Measurements from ENCODE around the gene CEBPE. TPM values are rescaled to one million over a fixed set of nuclear protein-coding genes. Genes with fewer than 3 reads are reported as not detected.

The CEBPE gene
- total RNA-seq, 1 experiment from 2014 or later, result not detected

DNA sequence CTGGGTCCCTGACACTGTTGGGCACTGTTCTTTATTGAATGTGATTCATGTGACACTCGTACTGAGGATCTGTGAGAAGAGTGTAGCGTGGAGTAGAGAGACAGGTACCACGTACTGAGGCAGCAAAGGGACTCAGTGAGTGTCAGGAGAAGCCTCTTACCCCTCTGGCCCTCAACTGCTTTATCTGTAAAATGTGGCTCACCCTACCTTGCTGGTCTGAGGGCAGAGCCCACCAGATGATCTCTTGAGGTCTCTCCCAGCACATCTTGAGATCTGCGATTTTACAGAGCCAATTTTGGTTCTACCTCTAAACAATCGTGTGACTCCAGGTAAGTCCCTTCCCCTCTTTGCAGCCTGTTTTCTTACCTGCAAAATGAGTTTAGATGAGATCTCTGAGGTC lies 3.1 kb downstream of the CEBPE start:
- H3K79me2 ChIP-seq (ENCODE audit: insufficient read depth, low read length), result no peaks in the 10 kb centered on the region
- intact Hi-C loops (cut with micrococcal nuclease), result no loop called here
- ATAC-seq (no peak), DNase-seq (ENCODE audit: low read depth, low spot score) (no peak)
- no peaks in the 10 kb centered on the region for H3K36me3 ChIP-seq (ENCODE audit: control insufficient read depth in 1 of 2, insufficient read depth in 2 of 2, low read length in 2 of 2)
- no peak overlapping the region for H3K27ac ChIP-seq (ENCODE audit: low read depth, low read length)
- ChIA-PET POLR2A (interaction anchor here (1.4 kb wide), 1 partner anchor 21 kb away, joined by 7 read pairs; the partner anchor contains the start of genes ACIN1 and C14orf119), RAD21 (ENCODE audit: low non-redundant PET in 1 of 2, low total read pairs in 2 of 2, uncharacterized antibody in 2 of 2, unreplicated experiment in 2 of 2) (no interaction called here), CTCF (interaction anchor here (0.7 to 1.4 kb wide), 3 partner anchors 47 to 129 kb away, joined by 3 to 6 read pairs (median 4); no protein-coding TSS in a partner anchor)
- no peak overlapping the region for H3K9ac ChIP-seq (ENCODE audit: low read length)
- BruUV-seq (replicated peaks), result no TSS peak
- H3K4me2 ChIP-seq (ENCODE audit: low read length), result peak overlapping the region; percentile 73; the same call in 1 of the 2 replicates
- H3K9me3 ChIP-seq (ENCODE audit: control insufficient read depth in 1 of 2, insufficient read depth in 1 of 2, low read depth in 1 of 2, low read length in 2 of 2), result no peaks in the 10 kb centered on the region
- H2AFZ ChIP-seq (ENCODE audit: low read depth, low read length, poor library complexity, severe bottlenecking), result no peak overlapping the region
- no peaks in the 10 kb centered on the region for H4K20me1 ChIP-seq (ENCODE audit: insufficient read depth)
- peaks cover 11% of the 10 kb centered on the region; the same call in 1 of the 2 replicates for H3K27me3 ChIP-seq (ENCODE audit: insufficient read depth, low read length)
- no peaks in the 10 kb centered on the region for H3K9me2 ChIP-seq (ENCODE audit: insufficient read depth)
- no peak for TF ChIP-seq TCF7L2 (IDR thresholded peaks at IDR 0.05; ENCODE audit: borderline replicate concordance, extremely low read depth, insufficient read depth, insufficient read length)
- TF ChIP-seq ELF1 (IDR thresholded peaks at IDR 0.05; ENCODE audit: borderline replicate concordance, low read depth), result no peak
- TF ChIP-seq SP1 (IDR thresholded peaks at IDR 0.05; ENCODE audit: low read depth), result no peak
- TF ChIP-seq, protein P1, sequence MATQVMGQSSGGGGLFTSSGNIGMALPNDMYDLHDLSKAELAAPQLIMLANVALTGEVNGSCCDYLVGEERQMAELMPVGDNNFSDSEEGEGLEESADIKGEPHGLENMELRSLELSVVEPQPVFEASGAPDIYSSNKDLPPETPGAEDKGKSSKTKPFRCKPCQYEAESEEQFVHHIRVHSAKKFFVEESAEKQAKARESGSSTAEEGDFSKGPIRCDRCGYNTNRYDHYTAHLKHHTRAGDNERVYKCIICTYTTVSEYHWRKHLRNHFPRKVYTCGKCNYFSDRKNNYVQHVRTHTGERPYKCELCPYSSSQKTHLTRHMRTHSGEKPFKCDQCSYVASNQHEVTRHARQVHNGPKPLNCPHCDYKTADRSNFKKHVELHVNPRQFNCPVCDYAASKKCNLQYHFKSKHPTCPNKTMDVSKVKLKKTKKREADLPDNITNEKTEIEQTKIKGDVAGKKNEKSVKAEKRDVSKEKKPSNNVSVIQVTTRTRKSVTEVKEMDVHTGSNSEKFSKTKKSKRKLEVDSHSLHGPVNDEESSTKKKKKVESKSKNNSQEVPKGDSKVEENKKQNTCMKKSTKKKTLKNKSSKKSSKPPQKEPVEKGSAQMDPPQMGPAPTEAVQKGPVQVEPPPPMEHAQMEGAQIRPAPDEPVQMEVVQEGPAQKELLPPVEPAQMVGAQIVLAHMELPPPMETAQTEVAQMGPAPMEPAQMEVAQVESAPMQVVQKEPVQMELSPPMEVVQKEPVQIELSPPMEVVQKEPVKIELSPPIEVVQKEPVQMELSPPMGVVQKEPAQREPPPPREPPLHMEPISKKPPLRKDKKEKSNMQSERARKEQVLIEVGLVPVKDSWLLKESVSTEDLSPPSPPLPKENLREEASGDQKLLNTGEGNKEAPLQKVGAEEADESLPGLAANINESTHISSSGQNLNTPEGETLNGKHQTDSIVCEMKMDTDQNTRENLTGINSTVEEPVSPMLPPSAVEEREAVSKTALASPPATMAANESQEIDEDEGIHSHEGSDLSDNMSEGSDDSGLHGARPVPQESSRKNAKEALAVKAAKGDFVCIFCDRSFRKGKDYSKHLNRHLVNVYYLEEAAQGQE (IDR thresholded peaks at IDR 0.05; ENCODE audit: low read depth), result no peak
- TF ChIP-seq FOSL1 (IDR thresholded peaks at IDR 0.05; ENCODE audit: low read depth), result no peak
- TF ChIP-seq POLR2AphosphoS5 (IDR thresholded peaks at IDR 0.05; ENCODE audit: low read depth, low read length), result no peak
- no peak for TF ChIP-seq SIN3A (IDR thresholded peaks at IDR 0.05; ENCODE audit: low read depth)
- TF ChIP-seq EGR1 (IDR thresholded peaks at IDR 0.05; ENCODE audit: low read depth), result no peak
- TF ChIP-seq SRF (IDR thresholded peaks at IDR 0.05; ENCODE audit: low read depth), result no peak
- TF ChIP-seq, protein P2, sequence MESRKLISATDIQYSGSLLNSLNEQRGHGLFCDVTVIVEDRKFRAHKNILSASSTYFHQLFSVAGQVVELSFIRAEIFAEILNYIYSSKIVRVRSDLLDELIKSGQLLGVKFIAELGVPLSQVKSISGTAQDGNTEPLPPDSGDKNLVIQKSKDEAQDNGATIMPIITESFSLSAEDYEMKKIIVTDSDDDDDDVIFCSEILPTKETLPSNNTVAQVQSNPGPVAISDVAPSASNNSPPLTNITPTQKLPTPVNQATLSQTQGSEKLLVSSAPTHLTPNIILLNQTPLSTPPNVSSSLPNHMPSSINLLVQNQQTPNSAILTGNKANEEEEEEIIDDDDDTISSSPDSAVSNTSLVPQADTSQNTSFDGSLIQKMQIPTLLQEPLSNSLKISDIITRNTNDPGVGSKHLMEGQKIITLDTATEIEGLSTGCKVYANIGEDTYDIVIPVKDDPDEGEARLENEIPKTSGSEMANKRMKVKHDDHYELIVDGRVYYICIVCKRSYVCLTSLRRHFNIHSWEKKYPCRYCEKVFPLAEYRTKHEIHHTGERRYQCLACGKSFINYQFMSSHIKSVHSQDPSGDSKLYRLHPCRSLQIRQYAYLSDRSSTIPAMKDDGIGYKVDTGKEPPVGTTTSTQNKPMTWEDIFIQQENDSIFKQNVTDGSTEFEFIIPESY (IDR thresholded peaks at IDR 0.05; ENCODE audit: extremely low read depth, insufficient replicate concordance, low read length), result no peak
- TF ChIP-seq, protein P3, sequence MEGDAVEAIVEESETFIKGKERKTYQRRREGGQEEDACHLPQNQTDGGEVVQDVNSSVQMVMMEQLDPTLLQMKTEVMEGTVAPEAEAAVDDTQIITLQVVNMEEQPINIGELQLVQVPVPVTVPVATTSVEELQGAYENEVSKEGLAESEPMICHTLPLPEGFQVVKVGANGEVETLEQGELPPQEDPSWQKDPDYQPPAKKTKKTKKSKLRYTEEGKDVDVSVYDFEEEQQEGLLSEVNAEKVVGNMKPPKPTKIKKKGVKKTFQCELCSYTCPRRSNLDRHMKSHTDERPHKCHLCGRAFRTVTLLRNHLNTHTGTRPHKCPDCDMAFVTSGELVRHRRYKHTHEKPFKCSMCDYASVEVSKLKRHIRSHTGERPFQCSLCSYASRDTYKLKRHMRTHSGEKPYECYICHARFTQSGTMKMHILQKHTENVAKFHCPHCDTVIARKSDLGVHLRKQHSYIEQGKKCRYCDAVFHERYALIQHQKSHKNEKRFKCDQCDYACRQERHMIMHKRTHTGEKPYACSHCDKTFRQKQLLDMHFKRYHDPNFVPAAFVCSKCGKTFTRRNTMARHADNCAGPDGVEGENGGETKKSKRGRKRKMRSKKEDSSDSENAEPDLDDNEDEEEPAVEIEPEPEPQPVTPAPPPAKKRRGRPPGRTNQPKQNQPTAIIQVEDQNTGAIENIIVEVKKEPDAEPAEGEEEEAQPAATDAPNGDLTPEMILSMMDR (IDR thresholded peaks at IDR 0.05 in 2 of 3, conservative IDR thresholded peaks at IDR 0.05 in 1 of 3; ENCODE audit: borderline replicate concordance in 1 of 3, insufficient read depth in 1 of 3, low read depth in 2 of 3, low read length in 2 of 3), result no peak
- peaks cover 12 to 23% of the 10 kb centered on the region in 2 experiments for H3K4me1 ChIP-seq (ENCODE audit: control insufficient read depth in 1 of 2, insufficient read depth in 2 of 2, low read length in 2 of 2)
- no peak overlapping the region for H3K4me3 ChIP-seq (replicated peaks in 1 of 2; ENCODE audit: low read depth in 1 of 2, low read length in 2 of 2)
